CD1c-positive myeloid dendritic cell (primary cell): ENCODE data around the gene NPR1.
"Not testable (repeated sequence)": the region's sequence is repeated elsewhere in the genome, so short reads cannot be mapped to it uniquely, and the experiment has no call there.

Experiments
- DNase-seq: peaks from one replicate; pipeline ENCODE4 v3.0.0-alpha.2; 2016; ENCODE audit errors: extremely low spot score

The NPR1 gene

DNA sequence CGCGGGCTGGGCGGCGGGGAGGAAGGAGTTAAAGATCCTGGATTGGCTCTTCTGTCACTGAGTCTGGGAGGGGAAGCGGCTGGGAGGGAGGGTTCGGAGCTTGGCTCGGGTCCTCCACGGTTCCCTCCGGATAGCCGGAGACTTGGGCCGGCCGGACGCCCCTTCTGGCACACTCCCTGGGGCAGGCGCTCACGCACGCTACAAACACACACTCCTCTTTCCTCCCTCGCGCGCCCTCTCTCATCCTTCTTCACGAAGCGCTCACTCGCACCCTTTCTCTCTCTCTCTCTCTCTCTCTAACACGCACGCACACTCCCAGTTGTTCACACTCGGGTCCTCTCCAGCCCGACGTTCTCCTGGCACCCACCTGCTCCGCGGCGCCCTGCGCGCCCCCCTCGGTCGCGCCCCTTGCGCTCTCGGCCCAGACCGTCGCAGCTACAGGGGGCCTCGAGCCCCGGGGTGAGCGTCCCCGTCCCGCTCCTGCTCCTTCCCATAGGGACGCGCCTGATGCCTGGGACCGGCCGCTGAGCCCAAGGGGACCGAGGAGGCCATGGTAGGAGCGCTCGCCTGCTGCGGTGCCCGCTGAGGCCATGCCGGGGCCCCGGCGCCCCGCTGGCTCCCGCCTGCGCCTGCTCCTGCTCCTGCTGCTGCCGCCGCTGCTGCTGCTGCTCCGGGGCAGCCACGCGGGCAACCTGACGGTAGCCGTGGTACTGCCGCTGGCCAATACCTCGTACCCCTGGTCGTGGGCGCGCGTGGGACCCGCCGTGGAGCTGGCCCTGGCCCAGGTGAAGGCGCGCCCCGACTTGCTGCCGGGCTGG lies at the start of gene NPR1:
Gene NPR1, plus strand, starts transcription at position 170 of the 818 bp plus-strand sequence. Its CDS starts 421 bp downstream, at position 591.
- peak; percentile 46 for DNase-seq

DNA sequence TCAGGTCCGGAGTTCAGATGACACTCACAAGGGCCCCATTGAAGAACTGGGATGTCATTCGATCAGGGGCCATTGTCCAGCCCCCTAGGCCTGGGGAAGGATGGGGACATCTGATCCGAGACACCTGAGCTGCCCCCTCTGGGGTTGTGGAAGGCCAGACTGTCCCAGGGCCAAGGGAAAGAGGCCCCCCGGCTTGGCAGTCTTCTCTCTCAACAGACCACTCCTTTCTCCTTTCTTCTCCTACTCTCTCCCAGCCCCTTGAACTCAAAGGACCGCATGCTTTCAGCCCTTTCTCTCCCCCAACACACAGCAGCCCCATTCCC lies 49.2 kb upstream of the NPR1 start:
- DNase-seq = no peak

DNA sequence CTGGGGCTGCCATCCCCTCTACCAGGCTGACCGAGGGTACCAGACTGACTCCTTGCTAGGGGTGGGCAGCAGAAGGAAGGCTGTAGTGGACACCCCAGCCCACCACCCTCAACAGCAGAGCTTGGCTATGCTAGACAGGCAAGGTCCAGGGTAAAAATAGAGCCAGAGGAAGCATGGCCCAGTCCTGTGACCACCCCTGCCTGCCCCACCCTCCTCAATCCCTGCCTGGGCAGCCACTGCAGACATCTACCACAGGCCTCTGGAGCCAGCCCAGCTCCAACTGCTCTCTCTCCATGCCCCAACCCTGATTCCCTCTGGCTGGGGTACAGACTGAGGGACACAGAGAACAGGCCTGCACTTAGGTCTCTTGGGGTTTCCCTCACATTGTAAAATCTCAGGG lies 48.5 kb upstream of the NPR1 start:
- DNase-seq = no peak

DNA sequence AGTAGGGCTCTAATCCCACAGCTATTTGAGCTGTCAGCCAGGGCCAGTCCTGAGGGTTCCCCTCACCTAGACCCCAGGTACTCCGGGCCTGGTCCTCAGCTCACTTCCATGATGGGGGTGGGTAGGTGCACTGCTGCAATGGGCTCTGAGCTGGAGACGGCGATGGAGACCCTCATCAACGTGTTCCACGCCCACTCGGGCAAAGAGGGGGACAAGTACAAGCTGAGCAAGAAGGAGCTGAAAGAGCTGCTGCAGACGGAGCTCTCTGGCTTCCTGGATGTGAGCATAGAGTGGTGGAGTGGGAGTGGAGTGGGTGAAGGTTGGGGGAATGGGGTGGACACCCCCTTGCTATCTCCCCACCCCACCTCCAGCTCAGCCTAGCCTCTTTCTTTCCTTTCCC lies 48.1 kb upstream of the NPR1 start:
- no peak for DNase-seq

- peak; percentile 26 for DNase-seq
Measured at GRCh38 chr1:153631047-153632022, 47.2 kb upstream of the NPR1 start.

DNA sequence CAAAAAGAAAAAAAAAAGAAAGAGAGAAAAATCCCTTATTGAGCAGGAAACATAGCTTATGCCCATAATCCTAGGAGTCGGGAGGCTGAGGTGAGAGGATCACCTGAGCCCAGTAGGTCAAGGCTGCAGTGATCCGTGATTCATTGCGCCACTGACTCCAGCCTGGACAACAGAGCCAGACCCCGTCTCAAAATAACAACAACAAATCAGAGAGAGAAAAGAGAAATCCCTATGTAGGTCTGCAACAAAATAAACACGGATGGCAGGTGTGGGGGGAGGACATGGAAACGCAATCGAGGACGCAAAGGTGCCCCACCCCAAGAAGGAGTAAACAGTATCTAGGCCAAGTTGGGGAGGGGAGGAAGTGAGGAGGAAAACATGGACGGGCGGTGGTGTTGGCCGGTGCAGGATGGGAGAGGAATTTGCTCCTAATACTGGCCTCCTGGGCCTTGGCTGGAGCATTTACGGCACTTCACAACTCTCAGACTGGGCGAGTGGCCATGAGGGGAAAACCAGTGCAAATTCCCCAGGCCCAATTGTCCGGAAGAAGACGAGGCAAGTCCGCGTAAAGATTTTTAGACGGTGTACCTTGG lies 45.2 kb upstream of the NPR1 start:
- no peak for DNase-seq

GRCh38 chr1:153633754-153634665 lies 44.5 kb upstream of the NPR1 start, which contains the start of gene CHTOP:
Gene CHTOP, plus strand, starts transcription at chr1:153634066. Its CDS starts 2,523 bp downstream, at chr1:153636589.
- peak; percentile 99 for DNase-seq

- DNase-seq = no peak
Measured at GRCh38 chr1:153635872-153636271, 42.6 kb upstream of the NPR1 start.

DNA sequence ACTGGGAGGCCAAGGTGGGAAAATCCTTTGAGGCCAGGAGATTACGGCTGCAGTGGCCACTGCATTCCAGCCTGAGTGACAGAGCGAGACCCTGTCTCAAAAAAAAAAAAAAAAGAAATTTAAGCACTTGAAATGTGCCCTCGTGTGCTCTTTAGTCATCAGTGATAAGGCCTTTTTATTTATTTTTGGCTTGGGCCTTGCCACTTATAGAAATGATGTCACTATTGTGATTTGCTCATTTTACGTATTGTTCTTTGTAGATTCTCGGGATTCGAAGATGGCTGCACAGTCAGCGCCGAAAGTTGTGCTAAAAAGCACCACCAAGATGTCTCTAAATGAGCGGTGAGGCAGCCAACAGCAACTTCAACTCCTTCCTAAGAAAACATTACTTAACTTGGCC lies 42.2 kb upstream of the NPR1 start:
- no peak for DNase-seq

DNA sequence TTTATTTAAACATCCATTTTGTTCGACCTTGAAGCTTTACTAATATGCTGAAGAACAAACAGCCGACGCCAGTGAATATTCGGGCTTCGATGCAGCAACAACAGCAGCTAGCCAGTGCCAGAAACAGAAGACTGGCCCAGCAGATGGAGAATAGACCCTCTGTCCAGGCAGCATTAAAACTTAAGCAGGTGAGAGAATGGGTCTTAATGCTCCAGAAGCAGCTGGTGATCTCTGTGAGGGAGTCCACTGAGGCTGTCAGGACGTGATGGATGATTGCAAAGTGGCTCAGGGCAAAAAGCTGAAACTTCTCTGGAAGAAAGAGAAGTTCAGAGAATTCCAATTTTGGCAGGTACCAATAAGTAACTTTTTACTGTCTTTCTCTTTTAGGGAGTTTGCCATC lies 40.2 kb upstream of the NPR1 start:
- no peak for DNase-seq

- no peak for DNase-seq
Measured at GRCh38 chr1:153639280-153639679, 39.2 kb upstream of the NPR1 start.

- not testable (repeated sequence) for DNase-seq
Measured at GRCh38 chr1:153640213-153640612, 38.3 kb upstream of the NPR1 start.

DNA sequence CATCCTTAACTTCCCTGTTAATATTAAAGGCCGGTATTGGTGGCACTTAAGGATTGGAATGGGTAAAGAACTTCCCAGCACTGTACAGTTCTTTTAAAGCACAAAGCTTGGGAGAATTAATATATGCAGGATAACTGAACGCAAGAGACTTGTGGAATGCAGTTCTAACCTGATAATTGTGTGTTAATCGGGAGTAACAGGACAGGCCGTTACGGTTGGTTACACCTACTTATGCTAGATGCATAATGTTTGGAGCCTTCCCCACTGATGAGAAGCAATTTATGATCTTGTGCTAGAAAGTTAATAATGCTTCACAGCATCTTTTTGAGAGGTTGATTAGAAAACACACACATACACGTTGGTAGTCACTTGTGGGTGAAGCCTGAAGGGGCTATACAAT lies 37.6 kb upstream of the NPR1 start:
- DNase-seq = no peak

- no peak for DNase-seq
Measured at GRCh38 chr1:153642161-153642560, 36.3 kb upstream of the NPR1 start.

DNA sequence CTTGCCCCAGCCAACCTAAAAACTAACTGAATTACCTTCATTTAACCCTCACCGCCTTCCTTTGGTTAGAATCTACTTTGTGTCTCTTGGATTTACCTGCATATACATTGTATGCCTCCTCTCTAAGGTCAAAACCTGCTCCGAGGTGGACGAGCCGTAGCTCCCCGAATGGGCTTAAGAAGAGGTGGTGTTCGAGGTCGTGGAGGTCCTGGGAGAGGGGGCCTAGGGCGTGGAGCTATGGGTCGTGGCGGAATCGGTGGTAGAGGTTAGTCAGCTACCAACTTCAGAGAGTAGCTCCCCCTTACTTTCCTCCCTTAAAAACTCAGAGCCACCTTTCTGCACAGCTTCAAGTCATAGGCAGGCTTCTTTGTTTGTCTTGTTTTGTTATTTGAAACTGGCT lies 35.4 kb upstream of the NPR1 start:
- DNase-seq = no peak

GRCh38 chr1:153643816-153644215 lies 34.7 kb upstream of the NPR1 start:
- DNase-seq = no peak

- peak; percentile 84 for DNase-seq
Measured at GRCh38 chr1:153646672-153647345, 31.7 kb upstream of the NPR1 start.

DNA sequence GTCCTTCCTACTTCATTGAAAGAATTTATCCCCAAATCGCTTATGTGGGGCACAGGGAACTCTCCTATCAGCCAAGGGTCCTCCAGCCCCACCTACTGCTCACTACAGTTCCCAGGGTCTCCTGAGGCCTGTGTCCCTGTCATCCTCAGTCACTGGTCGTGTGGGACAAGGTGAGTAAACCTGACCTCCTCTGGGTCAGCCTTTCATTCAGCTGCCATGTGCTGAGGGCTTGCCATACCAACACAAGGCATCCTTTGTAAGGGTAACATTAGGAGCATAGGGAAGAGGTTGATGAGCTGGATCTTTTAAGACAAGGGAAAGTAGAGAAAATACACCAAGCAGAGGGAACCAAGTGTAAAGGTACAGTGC lies 31.2 kb upstream of the NPR1 start:
- DNase-seq = no peak

DNA sequence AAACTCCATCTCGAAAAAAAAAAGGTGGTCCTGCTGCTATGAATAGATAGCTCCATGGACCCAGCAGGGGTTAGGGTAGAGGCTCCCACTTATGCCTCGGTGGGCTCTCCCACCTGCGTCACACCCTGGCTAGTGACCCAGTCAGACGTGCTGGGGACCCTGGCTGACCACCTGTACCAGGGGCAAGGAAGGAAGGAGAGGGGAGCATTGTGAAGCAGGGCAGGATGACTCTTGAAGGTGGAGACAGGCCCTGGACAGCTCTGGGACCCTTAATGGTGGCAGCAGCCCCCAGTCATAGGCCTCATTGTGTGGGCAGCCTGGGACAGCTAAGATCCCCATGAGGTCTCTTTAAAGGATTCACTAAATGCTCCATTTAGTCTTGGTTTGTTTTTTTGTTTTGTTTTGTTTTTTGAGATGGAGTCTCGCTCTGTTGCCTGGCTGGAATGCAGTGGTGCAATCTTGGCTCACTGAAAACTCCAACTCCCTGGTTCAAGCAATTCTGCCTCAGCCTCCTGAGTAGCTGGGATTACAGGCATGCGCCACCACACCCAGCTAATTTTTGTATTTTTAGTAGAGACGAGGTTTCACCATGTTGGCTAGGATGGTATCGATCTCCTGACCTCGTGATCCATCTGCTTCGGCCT lies 30.4 kb upstream of the NPR1 start:
- no peak for DNase-seq

DNA sequence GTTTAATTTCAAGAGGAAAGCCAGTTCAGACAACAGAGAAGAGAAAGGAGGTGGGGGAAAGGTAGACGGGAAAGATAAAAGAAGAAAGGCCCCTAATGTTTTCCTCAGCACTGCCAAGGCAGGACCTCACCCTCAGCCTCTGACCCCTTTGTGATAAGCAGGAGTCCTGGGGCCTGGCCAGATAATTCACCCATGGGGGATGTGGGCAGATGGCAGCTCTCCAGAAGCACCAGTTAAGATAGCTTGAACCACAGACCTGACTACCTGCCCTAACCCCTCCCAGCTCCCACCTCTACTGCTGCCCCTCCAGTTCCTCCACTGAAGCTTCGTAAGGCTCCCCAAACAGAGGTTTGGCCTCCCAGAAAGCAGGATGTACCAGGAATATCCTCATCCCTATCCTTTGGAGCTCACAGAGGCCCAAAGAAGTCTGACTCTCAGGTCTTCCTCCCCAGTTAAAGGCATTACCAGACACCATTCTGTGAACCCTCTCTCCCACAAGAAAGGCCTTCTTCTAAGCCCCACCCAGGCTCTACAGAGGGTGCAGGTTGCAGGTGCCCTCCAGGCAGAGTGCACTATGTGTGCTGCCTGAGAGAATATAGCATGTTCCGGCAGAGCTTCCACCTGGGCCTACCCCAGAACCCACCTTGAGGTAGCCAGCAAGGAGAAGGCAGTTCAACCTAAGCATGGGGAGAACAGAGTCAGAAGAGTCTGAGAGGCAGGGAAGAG lies 29.2 kb upstream of the NPR1 start:
- DNase-seq = no peak
